Uterus (tissue), 4 donors: ENCODE results near the gene SLC35G3. TPM values are rescaled to one million over a fixed set of nuclear protein-coding genes. Genes with fewer than 3 reads are reported as not detected.
A peak's percentile ranks its signal among the peaks of the same experiment; 100 is the strongest.

Experiments used
- DNase-seq, 2 donors: peaks; one replicate each; pipeline ENCODE4 v3.0.0-alpha.2; 2019 to 2020
- H3K27ac ChIP-seq, 2 donors: fragments of 200-600 bp; sonication (generic); 1 replicate in 1 of 2; 2 replicates in 1 of 2; pipeline ENCODE4 v1.5.1; 2016 to 2018
- H3K27me3 ChIP-seq, 2 donors: fragments of 200-600 bp; sonication (generic); one replicate each; pipeline ENCODE4 v1.5.1; 2018 to 2019; ENCODE audit warnings: control low read depth in 1 of 2
- H3K36me3 ChIP-seq, 2 donors: fragments of 200-600 bp; sonication (generic); one replicate each; pipeline ENCODE4 v1.5.1; 2019; ENCODE audit warnings: control low read depth in 1 of 2
- H3K4me1 ChIP-seq, 2 donors: fragments of 200-600 bp; sonication (generic); one replicate each; pipeline ENCODE4 v1.5.1; 2018 to 2019; ENCODE audit warnings: control low read depth in 1 of 2
- H3K4me3 ChIP-seq, 2 donors: fragments of 200-600 bp; sonication (generic); 1 replicate in 1 of 2; 2 replicates in 1 of 2; pipeline ENCODE4 v1.5.1; 2018 to 2019; ENCODE audit warnings: mild to moderate bottlenecking in 1 of 2
- H3K9me3 ChIP-seq, 2 donors: fragments of 200-600 bp; sonication (generic); one replicate each; pipeline ENCODE4 v1.5.1; 2019; ENCODE audit warnings: control low read depth in 1 of 2
- POLR2A ChIP-seq, 2 donors: fragments of 450-650 bp; IDR thresholded peaks; one replicate each; pipeline ENCODE4 v1.6.1; 2016; ENCODE audit warnings: antibody characterized with exemption in 2 of 2, mild to moderate bottlenecking in 1 of 2, moderate library complexity in 1 of 2
- intact Hi-C: fragments of 100-400 bp; cut with DNase I; formaldehyde crosslinking; loops from one replicate; pipeline ENCODE4 v1.15.1; 2023; ENCODE audit warnings: low total_unique reads
- total RNA-seq, 4 donors: library from RNA; depleted of rRNA in 3 of 4; stranded (reverse); fragments of >200 nt in 3 of 4; gene quantifications; one replicate each; pipeline versions ENCODE4 v1.1.0 to v1.2.4, GENCODE V29; 2014 to 2023
- TF ChIP-seq, protein P1 (sequence below), 4 experiments: fragments of 200-600 bp in 2 of 4; fragments of 450-650 bp in 2 of 4; sonication (generic) in 2 of 4; IDR thresholded peaks; one replicate each; pipeline ENCODE4 v1.5.1; 2016 to 2019; ENCODE audit warnings: antibody characterized with exemption in 4 of 4, mild to moderate bottlenecking in 2 of 4, moderate library complexity in 1 of 4
- donor health status: DM: yes; HTN: yes; CAD: no.

SLC35G3 gene
- total RNA-seq, 4 donors from 2014 or later = not detected

DNA sequence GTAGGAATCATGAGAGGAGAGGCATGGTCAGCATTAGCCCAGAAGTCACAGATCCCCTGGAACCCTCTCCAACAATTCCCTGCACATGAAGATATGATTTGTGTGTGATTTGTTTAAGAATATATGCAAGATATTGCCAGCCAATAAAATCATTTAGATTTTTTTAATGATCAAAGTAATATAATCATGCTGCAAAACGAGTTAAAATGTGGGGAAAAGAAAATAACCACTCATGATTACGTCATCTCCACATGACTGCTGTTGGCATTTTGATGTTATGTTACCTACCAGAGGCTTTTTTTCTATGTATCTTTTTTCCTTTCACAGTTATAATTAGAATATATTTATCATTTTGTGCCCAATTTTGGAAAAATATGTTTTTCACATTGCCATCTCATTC is 22.4 kb downstream of the SLC35G3 start:
- Histone ChIP-seq H3K36me3 (no peaks in the 10 kb centered on the region), H3K27me3 (no peaks in the 10 kb centered on the region), H3K4me1 (no peaks in the 10 kb centered on the region), H3K9me3 (no peaks in the 10 kb centered on the region), H3K4me3 (no peak overlapping the region), H3K27ac (no peak overlapping the region)
- intact Hi-C loops = no loop called here
- TF ChIP-seq, protein P1, sequence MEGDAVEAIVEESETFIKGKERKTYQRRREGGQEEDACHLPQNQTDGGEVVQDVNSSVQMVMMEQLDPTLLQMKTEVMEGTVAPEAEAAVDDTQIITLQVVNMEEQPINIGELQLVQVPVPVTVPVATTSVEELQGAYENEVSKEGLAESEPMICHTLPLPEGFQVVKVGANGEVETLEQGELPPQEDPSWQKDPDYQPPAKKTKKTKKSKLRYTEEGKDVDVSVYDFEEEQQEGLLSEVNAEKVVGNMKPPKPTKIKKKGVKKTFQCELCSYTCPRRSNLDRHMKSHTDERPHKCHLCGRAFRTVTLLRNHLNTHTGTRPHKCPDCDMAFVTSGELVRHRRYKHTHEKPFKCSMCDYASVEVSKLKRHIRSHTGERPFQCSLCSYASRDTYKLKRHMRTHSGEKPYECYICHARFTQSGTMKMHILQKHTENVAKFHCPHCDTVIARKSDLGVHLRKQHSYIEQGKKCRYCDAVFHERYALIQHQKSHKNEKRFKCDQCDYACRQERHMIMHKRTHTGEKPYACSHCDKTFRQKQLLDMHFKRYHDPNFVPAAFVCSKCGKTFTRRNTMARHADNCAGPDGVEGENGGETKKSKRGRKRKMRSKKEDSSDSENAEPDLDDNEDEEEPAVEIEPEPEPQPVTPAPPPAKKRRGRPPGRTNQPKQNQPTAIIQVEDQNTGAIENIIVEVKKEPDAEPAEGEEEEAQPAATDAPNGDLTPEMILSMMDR (IDR thresholded peaks at IDR 0.05) = no peak
- TF ChIP-seq POLR2A (IDR thresholded peaks at IDR 0.05) = no peak
- no peak for DNase-seq

DNA sequence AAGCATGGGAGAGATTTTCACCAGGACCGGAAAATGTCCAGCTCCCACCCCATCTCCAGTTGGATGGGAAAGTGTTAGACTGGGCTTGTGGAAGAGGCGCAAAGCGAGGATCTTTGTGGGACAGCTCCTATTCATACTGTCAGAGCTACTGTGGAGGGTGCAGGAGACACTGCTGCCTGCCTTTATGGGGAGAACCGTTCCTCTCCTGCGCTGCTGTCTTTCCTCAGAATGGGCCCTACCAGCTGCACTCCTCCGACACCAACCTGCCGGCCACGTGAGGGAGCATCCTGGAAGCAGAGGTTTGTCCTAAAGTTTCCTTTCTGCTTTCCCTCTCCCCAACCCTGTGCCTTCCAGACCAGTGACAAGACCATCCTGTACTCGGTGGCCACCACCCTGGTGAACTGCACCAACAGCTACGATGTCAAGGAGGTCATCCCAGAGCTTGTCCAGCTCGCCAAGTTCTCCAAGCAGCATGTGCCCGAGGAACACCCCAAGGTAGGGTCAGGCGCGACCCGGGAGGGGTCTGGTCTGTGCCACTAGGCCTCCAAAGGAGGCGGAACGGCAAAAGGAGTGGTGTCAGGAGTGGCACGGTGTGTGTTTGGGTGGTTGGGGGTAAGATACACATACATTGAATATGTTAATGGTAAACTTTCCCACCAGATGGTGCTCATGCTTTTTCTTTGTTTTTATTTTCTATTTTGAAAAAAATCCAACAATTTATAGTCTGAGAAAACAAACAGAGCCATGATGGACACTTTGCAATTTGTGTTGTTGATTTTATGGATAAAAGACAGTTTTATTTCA is 23.0 kb downstream of the SLC35G3 start:
- intact Hi-C loops = no loop called here
- no peak for TF ChIP-seq POLR2A (IDR thresholded peaks at IDR 0.05)
- TF ChIP-seq, protein P1 (IDR thresholded peaks at IDR 0.05) = peak in 2 of 4 experiments; percentile 19 to 35
- Histone ChIP-seq H3K27ac (no peak overlapping the region), H3K4me3 (no peak overlapping the region), H3K27me3 (no peaks in the 10 kb centered on the region), H3K4me1 (no peaks in the 10 kb centered on the region), H3K36me3 (no peaks in the 10 kb centered on the region), H3K9me3 (no peaks in the 10 kb centered on the region)
- no peak for DNase-seq

DNA sequence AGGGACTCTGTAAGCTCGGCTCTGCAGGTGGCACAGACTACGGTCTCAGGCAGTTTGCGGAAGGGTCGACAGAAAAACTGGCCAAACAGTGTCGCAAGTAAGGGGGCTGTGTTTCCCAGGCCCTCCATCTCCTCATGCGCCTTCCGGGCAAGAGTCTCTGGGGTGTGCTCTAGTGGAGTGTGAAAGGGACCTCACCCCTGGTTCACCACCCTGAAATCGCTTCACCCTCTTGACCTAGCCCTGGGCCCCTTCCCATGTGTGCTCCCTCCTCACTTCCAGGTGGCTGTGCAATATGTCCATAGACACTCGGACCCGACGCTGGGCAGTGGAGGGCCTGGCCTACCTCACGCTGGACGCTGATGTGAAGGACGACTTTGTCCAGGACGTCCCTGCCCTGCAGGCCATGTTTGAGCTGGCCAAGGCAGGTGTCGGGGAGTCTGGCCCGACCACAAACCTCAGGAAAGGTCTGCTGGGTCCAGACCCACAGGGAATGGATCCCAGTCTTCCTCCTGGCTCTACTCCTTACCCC is 24.3 kb downstream of the SLC35G3 start:
- TF ChIP-seq, protein P1 (IDR thresholded peaks at IDR 0.05) = no peak
- TF ChIP-seq POLR2A (IDR thresholded peaks at IDR 0.05) = no peak
- no peaks in the 10 kb centered on the region for H3K4me1 ChIP-seq
- no peaks in the 10 kb centered on the region for H3K27me3 ChIP-seq
- no peaks in the 10 kb centered on the region for H3K36me3 ChIP-seq
- H3K4me3 ChIP-seq = no peak overlapping the region
- DNase-seq = no peak
- intact Hi-C loops = no loop called here
- no peaks in the 10 kb centered on the region for H3K9me3 ChIP-seq
- H3K27ac ChIP-seq = no peak overlapping the region

DNA sequence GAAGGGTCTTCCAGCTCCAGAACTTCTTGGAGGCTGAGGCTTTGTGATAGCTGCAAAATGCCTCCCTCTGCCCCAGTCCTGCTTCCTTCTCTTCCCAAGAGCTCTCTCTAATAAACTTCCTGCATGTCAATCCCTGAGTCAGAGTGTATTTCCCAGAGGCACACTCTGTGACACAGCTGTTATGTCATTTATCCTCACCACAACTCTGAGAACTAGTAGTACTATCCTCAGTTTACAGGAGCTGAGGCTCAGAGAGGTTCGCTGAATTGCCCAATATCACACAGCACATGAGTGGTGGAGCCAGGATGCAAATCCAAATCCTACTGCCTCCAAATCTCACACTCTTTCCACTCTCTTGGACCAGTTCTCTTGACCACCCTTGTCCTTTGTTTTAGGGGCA is 26.5 kb downstream of the SLC35G3 start:
- no peak for DNase-seq
- Histone ChIP-seq H3K36me3 (no peaks in the 10 kb centered on the region), H3K4me3 (no peak overlapping the region), H3K27me3 (no peaks in the 10 kb centered on the region), H3K27ac (no peak overlapping the region), H3K4me1 (no peaks in the 10 kb centered on the region), H3K9me3 (no peaks in the 10 kb centered on the region)
- TF ChIP-seq, protein P1 (IDR thresholded peaks at IDR 0.05) = no peak
- no peak for TF ChIP-seq POLR2A (IDR thresholded peaks at IDR 0.05)
- intact Hi-C loops = no loop called here

DNA sequence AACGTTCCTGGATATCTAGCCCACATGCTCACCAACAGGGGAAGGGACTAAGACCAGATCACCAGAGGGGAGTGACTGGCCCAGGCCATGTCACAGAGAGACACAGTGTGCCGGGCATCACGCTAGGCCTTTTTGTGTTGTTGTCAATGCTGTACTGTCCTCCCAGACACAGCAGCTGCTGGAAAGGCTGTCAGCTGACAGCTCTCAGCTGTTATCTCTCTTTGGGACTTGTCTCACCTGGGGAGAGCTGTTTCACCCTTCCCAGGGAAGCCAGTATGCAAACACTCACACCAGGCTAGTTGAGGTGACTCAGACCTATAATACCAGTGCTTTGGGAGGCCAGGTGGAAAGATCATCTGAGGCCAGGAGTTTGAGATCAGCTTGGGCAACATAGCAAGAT is 27.1 kb downstream of the SLC35G3 start:
- Histone ChIP-seq H3K4me1 (no peaks in the 10 kb centered on the region), H3K9me3 (no peaks in the 10 kb centered on the region), H3K4me3 (no peak overlapping the region), H3K27me3 (no peaks in the 10 kb centered on the region), H3K36me3 (no peaks in the 10 kb centered on the region), H3K27ac (no peak overlapping the region)
- no peak for DNase-seq
- intact Hi-C loops = no loop called here
- TF ChIP-seq, protein P1 (IDR thresholded peaks at IDR 0.05) = no peak
- no peak for TF ChIP-seq POLR2A (IDR thresholded peaks at IDR 0.05)
